Calu3 (cell line): ENCODE results near the gene FARS2. TPM values are rescaled to one million over a fixed set of nuclear protein-coding genes. Genes with fewer than 3 reads are reported as not detected.

Source experiments
- BruUV-seq: library from RNA; stranded (reverse); fragments of 400-500 nt; replicated peaks from 2 replicates; lab custom pipeline; 2021; lab: Mats Ljungman, UMichigan
- CTCF ChIA-PET: fragments of 300-600 bp; sonication (Branson Sonifier 250); formaldehyde crosslinking; loops from one replicate; lab custom pipeline; 2022; ENCODE audit warnings: antibody characterized with exemption; lab: Charles Lee
- DNase-seq: peaks from one replicate; pipeline ENCODE4 v3.0.0; 2022
- H3K27ac Mint-ChIP-seq: one replicate; pipeline ENCODE4 v1.8.0; 2022; ENCODE audit warnings: mixed read lengths; ENCODE audit not compliant: unreplicated experiment
- H3K27me3 Mint-ChIP-seq: one replicate; pipeline ENCODE4 v1.8.0; 2022; ENCODE audit warnings: mixed read lengths; ENCODE audit not compliant: unreplicated experiment
- H3K36me3 Mint-ChIP-seq: one replicate; pipeline ENCODE4 v1.8.0; 2022; ENCODE audit warnings: mild to moderate bottlenecking, moderate library complexity, mixed read lengths; ENCODE audit not compliant: insufficient read depth, unreplicated experiment
- H3K4me1 Mint-ChIP-seq: one replicate; pipeline ENCODE4 v1.8.0; 2022; ENCODE audit warnings: mild to moderate bottlenecking, low read depth, mixed read lengths; ENCODE audit not compliant: unreplicated experiment
- H3K4me3 Mint-ChIP-seq: one replicate; pipeline ENCODE4 v1.8.0; 2022; ENCODE audit warnings: mild to moderate bottlenecking, low read depth, moderate library complexity, mixed read lengths; ENCODE audit not compliant: unreplicated experiment
- H3K9me3 Mint-ChIP-seq: one replicate; pipeline ENCODE4 v1.8.0; 2022; ENCODE audit warnings: low read depth, mixed read lengths; ENCODE audit not compliant: unreplicated experiment
- intact Hi-C: fragments of 100-400 bp; cut with micrococcal nuclease; formaldehyde crosslinking; loops from one replicate; pipeline ENCODE4 v1.10.0; 2022; ENCODE audit not compliant: unreplicated experiment
- total RNA-seq: library from RNA; stranded (reverse); gene quantifications from 2 replicates; pipeline ENCODE4 v1.2.3, GENCODE V29; 2022
- TF ChIP-seq, protein P1 (sequence below): fragments of 200-600 bp; IDR thresholded peaks from one replicate; pipeline ENCODE4 v1.8.0; 2022; ENCODE audit warnings: antibody characterized with exemption; ENCODE audit not compliant: unreplicated experiment

FARS2 gene
- total RNA-seq, 1 experiment from 2014 or later: 13.4 TPM

DNA sequence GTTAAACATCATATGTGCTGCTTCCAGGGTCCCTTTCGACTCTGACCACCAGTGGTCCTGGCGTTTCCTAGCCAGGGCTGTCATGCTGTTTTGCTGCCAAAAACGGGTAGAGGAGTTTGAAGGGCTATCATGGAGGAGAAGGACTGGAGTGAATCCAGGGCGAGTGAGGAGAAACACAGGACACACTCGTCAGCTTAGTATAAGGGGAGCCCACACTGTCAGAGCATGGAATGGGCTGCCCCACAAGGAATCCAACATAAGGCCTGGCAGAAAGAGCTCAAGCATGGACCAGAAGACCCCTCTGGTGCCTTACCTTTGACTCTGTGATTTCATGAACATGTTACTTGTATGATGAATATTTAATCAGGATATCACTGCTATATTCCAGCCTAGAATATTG lies 498.3 kb downstream of the FARS2 start:
- H3K4me1 Mint-ChIP-seq: no peaks in the 10 kb centered on the region
- BruUV-seq: no TSS peak
- no peak overlapping the region for H3K27ac Mint-ChIP-seq
- no peaks in the 10 kb centered on the region for H3K36me3 Mint-ChIP-seq
- DNase-seq: no peak
- intact Hi-C loops: no loop called here
- TF ChIP-seq, protein P1, sequence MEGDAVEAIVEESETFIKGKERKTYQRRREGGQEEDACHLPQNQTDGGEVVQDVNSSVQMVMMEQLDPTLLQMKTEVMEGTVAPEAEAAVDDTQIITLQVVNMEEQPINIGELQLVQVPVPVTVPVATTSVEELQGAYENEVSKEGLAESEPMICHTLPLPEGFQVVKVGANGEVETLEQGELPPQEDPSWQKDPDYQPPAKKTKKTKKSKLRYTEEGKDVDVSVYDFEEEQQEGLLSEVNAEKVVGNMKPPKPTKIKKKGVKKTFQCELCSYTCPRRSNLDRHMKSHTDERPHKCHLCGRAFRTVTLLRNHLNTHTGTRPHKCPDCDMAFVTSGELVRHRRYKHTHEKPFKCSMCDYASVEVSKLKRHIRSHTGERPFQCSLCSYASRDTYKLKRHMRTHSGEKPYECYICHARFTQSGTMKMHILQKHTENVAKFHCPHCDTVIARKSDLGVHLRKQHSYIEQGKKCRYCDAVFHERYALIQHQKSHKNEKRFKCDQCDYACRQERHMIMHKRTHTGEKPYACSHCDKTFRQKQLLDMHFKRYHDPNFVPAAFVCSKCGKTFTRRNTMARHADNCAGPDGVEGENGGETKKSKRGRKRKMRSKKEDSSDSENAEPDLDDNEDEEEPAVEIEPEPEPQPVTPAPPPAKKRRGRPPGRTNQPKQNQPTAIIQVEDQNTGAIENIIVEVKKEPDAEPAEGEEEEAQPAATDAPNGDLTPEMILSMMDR: no peak
- no peaks in the 10 kb centered on the region for H3K27me3 Mint-ChIP-seq
- H3K4me3 Mint-ChIP-seq: no peak overlapping the region
- peaks cover 7% of the 10 kb centered on the region for H3K9me3 Mint-ChIP-seq
- CTCF ChIA-PET: no interaction called here

DNA sequence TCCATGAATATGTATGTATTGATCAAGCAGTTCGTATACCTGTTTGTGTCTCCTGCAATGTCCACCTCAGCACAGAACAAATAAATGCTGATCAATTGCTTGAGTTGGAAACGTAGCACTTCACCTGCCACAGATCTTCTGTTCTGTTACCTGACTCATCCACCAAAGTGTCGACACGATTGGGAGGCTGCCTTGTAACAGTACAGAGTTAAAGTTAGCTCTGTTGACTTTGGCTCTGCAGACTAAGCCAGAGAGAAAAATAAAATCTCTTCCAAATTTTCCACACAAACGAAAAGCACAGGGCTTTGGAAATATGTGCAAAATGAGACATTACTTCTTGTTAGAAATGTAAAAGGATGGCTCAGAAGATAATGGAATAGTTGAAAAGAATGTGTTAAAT lies 500.1 kb downstream of the FARS2 start:
- no peak for DNase-seq
- peaks cover 3% of the 10 kb centered on the region for H3K36me3 Mint-ChIP-seq
- no peaks in the 10 kb centered on the region for H3K4me1 Mint-ChIP-seq

DNA sequence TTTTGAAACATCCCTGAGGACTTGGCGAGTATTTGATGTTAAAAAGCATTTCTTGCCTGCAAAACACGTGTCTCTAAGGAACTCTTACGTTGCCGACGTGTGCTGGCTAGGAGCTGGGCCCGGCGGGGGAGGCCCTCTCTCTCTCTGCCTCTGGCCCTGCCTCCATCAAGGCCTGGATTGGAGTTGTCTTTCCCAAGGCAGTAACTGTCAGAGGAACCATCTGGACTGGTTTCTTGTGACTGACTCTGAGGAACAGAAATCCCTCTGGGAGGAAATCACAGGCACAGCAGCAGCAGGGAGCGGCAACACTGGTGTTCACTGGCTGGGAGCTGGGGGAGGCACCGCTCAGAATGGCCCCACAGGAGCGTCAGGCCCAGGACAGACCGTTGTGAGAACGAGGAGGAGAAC lies 501.3 kb downstream of the FARS2 start:
- no peaks in the 10 kb centered on the region for H3K27me3 Mint-ChIP-seq
- TF ChIP-seq, protein P1: no peak

More for the DNA sequence above, 500.1 kb downstream of the FARS2 start:
- BruUV-seq: no TSS peak
- Mint-ChIP-seq H3K9me3 (peaks cover under 1% of the 10 kb centered on the region), H3K27ac (no peak overlapping the region), H3K4me3 (no peak overlapping the region), H3K27me3 (no peaks in the 10 kb centered on the region)
- TF ChIP-seq, protein P1: no peak
- CTCF ChIA-PET: no interaction called here
- intact Hi-C loops: no loop called here

DNA sequence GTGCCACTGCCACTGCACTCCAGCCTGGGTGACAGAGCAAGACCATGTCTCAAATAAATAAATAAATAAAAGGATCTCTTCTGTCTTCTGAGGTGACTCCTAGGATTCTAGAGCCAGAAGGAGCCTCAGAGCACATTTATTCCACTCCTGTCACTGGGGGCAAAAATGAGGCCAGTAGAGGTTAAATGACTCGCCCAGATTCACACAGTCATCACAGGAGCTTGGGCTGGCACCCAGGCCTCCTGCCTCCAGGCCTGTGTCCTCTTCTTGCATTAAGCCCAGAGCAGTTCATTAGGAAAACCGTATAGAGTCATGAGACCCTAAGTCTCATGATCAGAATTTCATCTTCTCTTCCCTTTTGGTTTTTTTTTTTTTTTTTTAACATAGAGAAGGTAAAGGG lies 502.1 kb downstream of the FARS2 start:
- DNase-seq: no peak
- no peak overlapping the region for H3K4me3 Mint-ChIP-seq
- H3K36me3 Mint-ChIP-seq: peaks cover 4% of the 10 kb centered on the region
- peaks cover under 1% of the 10 kb centered on the region for H3K9me3 Mint-ChIP-seq
- intact Hi-C loops: no loop called here
- no peak overlapping the region for H3K27ac Mint-ChIP-seq
- CTCF ChIA-PET: no interaction called here
- TF ChIP-seq, protein P1: no peak
- no TSS peak for BruUV-seq
- no peaks in the 10 kb centered on the region for H3K27me3 Mint-ChIP-seq
- no peaks in the 10 kb centered on the region for H3K4me1 Mint-ChIP-seq

More for the DNA sequence above, 501.3 kb downstream of the FARS2 start:
- no peak for DNase-seq
- intact Hi-C loops: no loop called here
- no TSS peak for BruUV-seq
- no peak overlapping the region for H3K27ac Mint-ChIP-seq
- CTCF ChIA-PET: no interaction called here
- peaks cover 4% of the 10 kb centered on the region for H3K36me3 Mint-ChIP-seq
- H3K4me3 Mint-ChIP-seq: no peak overlapping the region
- no peaks in the 10 kb centered on the region for H3K9me3 Mint-ChIP-seq
- H3K4me1 Mint-ChIP-seq: no peaks in the 10 kb centered on the region
